Measurements from ENCODE around the gene BCL2L13.

- TF ChIP-seq CTCF (IDR thresholded peaks at IDR 0.05 in 8 of 11, conservative IDR thresholded peaks at IDR 0.05 in 3 of 11) (no peak), POLR2A (IDR thresholded peaks at IDR 0.05) (no peak), POLR2AphosphoS5 (IDR thresholded peaks at IDR 0.05) (no peak)
Measured at GRCh38 chr22:17694752-17695151, 56.2 kb downstream of the BCL2L13 start.

Data from spleen (tissue), 7 donors.